Activated CD4-positive, CD25-positive, alpha-beta regulatory T cell treated with anti-CD3 and anti-CD28 coated beads, Interleukin-2, amount 50 U/mL, for 16 hours (primary cell): ENCODE data around the gene ISY1.
"Not testable (repeated sequence)": the region's sequence is repeated elsewhere in the genome, so short reads cannot be mapped to it uniquely, and the experiment has no call there.

Source experiments
- DNase-seq: peaks from one replicate; pipeline ENCODE4 v3.0.0-alpha.2; 2020; ENCODE audit warnings: low read depth, low spot score

The ISY1 gene

GRCh38 chr3:129120254-129121004 is 40.4 kb downstream of the ISY1 start:
- peak; percentile 85 for DNase-seq

DNA sequence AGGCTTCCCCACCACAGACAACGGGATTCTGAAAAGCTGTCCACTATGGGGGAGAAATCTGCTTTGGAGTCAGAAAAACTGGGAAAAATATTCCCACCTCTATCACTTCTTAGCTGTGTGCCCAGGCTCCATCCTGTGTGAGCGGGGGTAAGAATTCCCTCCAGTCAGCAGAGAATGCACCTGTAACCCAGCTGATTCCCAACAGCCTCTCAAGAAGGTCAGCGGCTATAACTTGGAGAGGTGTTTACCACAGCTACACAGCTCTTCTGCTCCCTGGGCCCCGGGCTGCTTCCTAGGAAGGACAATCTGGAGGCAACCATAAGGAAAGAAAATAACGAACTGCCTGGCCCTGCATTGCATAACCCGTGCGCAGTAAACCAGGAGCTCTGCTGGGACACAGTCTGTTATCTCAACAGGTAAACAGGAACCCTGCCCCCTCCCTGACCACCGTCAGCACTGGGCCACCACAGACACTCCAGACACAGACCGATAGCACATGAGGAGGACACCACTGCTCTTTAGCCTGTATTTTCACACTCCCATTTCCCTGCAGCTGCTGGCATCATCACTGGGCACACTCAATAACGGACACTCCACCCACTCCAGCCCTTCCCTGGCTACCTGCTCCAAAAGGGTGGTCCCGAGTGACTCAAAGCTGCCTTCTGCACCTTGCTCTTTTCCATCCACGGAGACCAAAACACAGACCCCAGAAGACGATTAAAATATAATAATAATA is 41.3 kb downstream of the ISY1 start:
- no peak for DNase-seq

- peak; percentile 35 for DNase-seq
Observed at GRCh38 chr3:129118745-129119144, 42.1 kb downstream of the ISY1 start.

- DNase-seq, result no peak
Observed at GRCh38 chr3:129117134-129117533, 43.7 kb downstream of the ISY1 start.

DNA sequence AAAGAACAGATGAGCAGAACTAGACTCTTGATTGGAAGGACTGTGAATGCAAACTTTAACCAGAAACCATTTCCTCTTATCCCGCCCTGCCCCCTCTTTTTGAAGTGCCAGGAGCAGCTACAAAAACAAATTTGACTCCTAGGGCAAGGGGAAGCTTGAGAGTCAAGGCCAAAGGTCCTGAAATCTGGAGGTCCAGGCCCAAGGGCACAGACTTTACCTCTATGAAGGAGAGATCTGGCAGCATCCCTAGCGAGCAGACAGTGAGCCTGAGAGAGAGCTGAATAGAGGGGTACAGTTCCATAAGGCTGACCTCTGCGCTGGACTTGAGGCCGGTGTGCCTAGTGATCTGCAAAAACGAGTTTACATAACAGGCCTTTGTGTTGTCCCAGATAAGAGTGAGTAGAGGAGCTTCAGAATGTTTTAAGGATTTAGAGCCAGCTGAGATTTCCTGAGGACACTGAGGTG is 44.3 kb downstream of the ISY1 start:
- no peak for DNase-seq

GRCh38 chr3:129114455-129114854 is 46.4 kb downstream of the ISY1 start:
- DNase-seq, result no peak

- no peak for DNase-seq
Observed at GRCh38 chr3:129112308-129113052, 48.4 kb downstream of the ISY1 start.

GRCh38 chr3:129111076-129111780 is 49.6 kb downstream of the ISY1 start:
- not testable (repeated sequence) for DNase-seq

GRCh38 chr3:129107793-129108192 is 53.1 kb downstream of the ISY1 start:
- no peak for DNase-seq

- no peak for DNase-seq
Observed at GRCh38 chr3:129106866-129107565, 53.8 kb downstream of the ISY1 start.

- no peak for DNase-seq
Observed at GRCh38 chr3:129106320-129106719, 54.5 kb downstream of the ISY1 start.

GRCh38 chr3:129105862-129106261 is 55.0 kb downstream of the ISY1 start:
- no peak for DNase-seq

GRCh38 chr3:129104498-129105079 is 56.3 kb downstream of the ISY1 start:
- no peak for DNase-seq

DNA sequence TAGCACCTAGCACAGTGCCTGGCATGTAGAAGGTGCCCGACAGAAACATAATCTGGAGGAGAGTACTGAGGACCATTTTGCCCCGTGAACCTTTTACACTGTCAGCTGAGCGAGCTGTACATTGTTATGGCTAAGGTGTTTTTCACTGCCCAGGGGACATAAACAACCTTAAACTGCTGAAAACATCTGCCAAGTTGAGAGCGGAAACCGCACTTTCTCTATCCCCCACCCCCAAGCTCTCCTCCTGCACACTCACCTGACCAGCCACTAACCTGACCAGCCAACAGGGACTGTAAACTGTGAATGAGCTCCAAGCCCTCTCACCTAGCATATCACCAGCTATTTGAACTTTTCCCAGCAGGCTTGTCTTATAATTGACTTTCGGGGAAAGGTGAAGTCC is 56.8 kb downstream of the ISY1 start:
- no peak for DNase-seq

DNA sequence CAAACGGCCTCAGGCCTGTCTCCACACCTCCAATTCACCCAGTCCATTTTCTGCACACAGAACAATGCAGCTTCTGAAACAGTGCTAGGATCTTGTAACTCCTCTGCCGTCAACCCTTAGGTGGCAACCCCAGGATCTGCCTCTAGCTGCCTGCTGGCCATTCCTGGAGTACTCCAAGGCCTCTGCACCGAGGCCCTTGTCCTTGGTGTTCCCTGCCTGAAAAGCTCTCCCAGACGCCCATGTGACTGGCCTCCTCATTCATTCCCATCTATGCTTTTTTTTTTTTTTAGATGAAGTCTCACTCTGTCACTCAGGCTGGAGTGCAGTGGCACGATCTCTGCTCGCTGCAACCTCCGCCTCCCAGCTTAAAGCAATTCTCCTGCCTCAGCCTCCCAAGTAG is 57.6 kb downstream of the ISY1 start:
- DNase-seq, result no peak

DNA sequence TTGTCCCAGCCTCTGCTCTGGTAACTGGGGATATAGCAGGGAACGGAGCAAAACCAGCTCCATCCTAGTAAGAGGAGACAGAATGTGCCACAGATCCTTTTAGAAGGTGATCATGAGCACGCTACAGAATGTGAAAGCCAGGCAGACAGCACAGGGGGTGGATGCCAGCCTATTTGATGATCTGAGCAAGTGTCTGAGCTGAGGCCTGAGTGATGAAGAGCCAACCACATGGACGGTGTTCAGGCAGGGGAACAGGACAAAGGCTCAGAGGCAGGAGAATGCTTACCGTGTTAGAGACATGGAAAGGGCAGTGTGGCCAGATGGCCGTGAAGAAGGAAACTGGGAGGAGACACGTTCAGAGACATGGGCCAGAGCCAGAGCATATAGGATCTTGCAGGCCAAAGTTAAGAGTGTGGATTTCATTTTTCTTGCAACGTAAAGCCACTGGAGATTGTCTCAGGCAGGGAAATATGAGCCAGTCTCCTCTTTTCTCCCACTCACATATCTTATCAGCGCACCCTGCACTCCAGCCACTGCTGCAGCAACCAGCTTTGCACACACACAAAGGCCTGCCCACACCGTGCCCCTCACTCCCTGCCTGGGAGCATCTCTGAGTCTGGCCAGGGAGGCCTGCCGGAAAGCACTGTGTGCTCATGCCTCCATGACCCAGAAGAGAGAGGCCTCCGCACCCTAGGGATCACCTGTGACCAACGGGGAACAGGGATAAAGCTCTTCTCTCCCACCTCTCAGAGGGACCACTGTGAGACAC is 59.3 kb downstream of the ISY1 start:
- DNase-seq, result no peak

- DNase-seq, result no peak
Observed at GRCh38 chr3:129100274-129100673, 60.6 kb downstream of the ISY1 start.

GRCh38 chr3:129095285-129095684 is 65.6 kb downstream of the ISY1 start:
- DNase-seq, result no peak

DNA sequence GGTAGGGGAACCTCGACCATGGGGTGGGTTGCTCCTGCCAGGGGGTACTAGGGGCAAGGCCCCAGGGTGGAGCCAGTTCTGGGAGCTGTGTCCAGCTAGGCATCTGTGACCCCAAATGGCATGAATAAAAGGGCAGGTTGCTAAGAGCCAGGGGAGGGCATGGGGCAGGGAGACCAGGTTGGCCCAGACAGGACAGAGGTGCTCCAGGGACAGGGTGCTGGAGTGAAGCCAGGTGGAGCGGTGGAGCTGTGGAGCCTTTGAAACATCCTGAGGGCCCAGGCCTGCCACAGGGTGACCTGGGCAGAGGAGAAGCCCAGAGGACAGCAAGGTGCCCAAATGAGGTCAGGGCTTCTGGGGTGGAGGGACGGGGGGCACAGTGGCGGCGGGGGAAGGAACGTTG is 72.6 kb downstream of the ISY1 start:
- DNase-seq, result not testable (repeated sequence)

- not testable (repeated sequence) for DNase-seq
Observed at GRCh38 chr3:129087904-129088303, 73.0 kb downstream of the ISY1 start.
